Stimulated activated CD4-positive, alpha-beta T cell treated with anti-CD3 and anti-CD28 coated beads, Interleukin-2, amount 100 ng/mL, for 24 hours (primary cell): ENCODE data around the gene RSL1D1.
A peak's percentile ranks its signal among the peaks of the same experiment; 100 is the strongest.
"Not testable (repeated sequence)": the region's sequence is repeated elsewhere in the genome, so short reads cannot be mapped to it uniquely, and the experiment has no call there.

Source experiments
- DNase-seq, 2 donors: peaks; one replicate each; pipeline ENCODE4 v3.0.0-alpha.2; 2020

RSL1D1 gene

GRCh38 chr16:11796227-11797165 lies 54.8 kb downstream of the RSL1D1 start:
- peak; percentile 39 to 43 for DNase-seq

DNA sequence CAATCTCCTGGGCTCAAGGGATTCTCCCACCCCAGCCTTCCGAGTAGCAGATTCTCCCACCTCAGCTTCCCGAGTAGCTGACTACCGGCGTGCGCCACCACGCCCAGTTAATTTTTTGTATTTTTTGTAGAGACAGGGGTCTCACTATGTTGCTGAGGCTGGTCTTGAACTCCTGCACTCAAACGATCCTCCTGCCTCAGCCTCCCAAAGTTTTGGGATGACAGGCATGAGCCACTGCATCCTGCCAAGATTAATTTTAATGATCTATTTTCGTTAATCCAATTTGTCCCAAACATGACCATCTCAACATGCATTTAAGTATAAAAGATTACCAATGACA lies 55.5 kb downstream of the RSL1D1 start:
- no peak for DNase-seq

GRCh38 chr16:11794996-11795886 lies 56.1 kb downstream of the RSL1D1 start:
- DNase-seq: no peak

DNA sequence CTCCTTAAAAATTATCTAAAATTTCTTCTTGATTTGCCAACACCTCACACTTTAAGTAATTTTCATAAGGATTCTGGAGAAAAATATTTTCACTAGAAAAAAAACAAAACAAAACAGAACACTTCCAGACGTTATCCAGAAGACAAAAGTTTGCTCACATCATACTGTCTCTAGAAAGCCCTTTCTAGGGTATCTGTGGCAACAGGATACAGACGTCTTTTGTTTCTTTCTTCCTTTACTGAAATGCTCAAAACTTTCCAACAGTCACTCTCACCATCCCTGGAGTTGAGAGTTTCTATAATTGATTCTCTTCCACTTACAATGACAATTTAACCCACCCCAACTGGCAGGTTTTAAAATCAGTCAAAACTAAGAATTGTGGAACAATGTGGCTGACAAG lies 56.9 kb downstream of the RSL1D1 start:
- no peak for DNase-seq

DNA sequence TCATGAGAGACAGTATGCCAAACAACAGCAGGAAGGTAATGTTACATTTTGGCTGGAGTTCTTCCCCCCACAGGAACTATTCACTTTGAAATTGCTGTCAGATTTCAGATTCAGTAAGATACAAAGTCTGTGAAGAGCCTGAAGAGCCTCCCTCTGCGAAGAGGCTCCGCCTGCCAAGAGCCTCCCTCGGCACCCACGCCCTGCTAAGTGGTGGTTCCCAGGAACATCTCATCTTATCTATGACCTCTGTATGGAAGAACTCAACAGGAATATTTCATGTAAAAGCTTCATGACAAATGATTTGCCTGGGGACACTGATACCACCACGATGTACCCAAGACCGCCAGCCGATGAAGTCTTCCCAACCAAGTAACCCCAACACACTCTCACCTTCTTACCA lies 57.5 kb downstream of the RSL1D1 start:
- DNase-seq: no peak

GRCh38 chr16:11792410-11793241 lies 58.7 kb downstream of the RSL1D1 start:
- DNase-seq: no peak

DNA sequence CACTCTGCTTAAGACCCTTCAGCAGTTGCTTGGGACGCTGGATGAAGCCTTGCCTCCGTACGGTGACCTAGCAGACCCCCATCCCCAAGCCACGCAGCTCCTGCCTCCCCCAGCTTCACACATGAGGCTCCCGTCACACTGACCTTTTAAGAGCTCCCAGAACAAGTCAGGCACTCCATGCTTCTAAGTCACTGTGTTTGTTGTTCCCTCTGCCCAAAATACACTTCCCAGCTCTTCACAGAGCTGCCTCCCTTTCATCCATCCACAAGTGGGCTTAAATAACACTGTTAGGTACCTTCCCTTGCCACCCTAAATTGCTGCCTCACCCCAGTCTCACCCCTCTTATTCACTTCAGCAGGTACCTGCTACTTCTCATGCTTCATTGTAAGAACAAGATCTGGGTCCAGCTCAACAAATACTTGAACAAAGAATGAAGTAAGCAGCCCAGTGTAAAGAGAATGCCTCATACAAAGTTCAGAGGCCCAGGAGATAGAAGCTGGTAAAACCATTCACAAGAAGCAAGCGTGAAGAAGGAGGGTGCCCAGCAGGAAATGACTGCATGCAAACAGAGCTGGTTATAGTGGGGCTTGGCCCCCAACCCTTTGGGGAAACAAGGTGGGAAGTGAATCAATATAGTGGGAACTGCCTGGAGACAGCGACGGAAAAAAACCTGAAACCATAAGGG lies 60.1 kb downstream of the RSL1D1 start:
- no peak for DNase-seq

GRCh38 chr16:11788914-11789313 lies 62.4 kb downstream of the RSL1D1 start:
- no peak for DNase-seq

GRCh38 chr16:11784980-11785599 lies 66.3 kb downstream of the RSL1D1 start:
- DNase-seq: not testable (repeated sequence)

DNA sequence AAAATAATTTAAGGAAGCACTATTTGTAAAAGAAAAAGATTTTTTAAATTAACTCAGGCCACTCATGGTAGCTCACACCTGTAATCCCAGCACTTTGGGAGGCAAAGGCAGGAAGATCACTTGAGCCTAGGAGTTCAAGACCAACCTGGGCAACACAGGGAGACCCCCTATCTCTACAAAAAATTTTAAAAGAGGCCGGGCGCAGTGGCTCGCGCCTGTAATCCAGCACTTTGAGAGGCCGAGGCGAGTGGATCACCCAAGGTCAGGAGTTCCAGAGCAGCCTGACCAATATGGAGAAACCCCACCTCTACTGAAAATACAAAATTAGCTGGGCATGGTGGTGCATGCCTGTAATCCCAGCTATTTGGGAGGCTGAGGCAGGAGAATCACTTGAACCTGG lies 67.0 kb downstream of the RSL1D1 start:
- DNase-seq: not testable (repeated sequence)

GRCh38 chr16:11784038-11784369 lies 67.3 kb downstream of the RSL1D1 start:
- no peak for DNase-seq
